Left cardiac atrium (tissue), 4 donors: ENCODE data around the gene NQO2. TPM values are rescaled to one million over a fixed set of nuclear protein-coding genes. Genes with fewer than 3 reads are reported as not detected.
"Not testable (repeated sequence)": the region's sequence is repeated elsewhere in the genome, so short reads cannot be mapped to it uniquely, and the experiment has no call there.

Experiments used
- ATAC-seq, 2 donors: fragments of 200-7000 bp; cut with Tn5 transposase; one replicate each; pipeline ENCODE4 v1.9.1; 2020; ENCODE audit warnings: mild to moderate bottlenecking in 2 of 2, moderate library complexity in 2 of 2
- DNase-seq: peaks from one replicate; pipeline ENCODE4 v3.0.0-alpha.2; 2020
- intact Hi-C, 2 donors: fragments of 100-400 bp; cut with DNase I; formaldehyde crosslinking; loops; one replicate each; pipeline versions ENCODE4 v1.14.1 to v1.15.1; 2022 to 2023
- total RNA-seq, 2 donors: library from RNA; stranded (reverse); fragmentation: NEBNext Ultra II Directional; extraction: Animal tissue kit (Norgen Biotek cat#: 25700); gene quantifications; one replicate each; pipeline ENCODE4 v1.2.1, GENCODE V29; 2021
- donor health status: DM: no; HTN: yes; CAD: no.
- donor health status: DM: no; HTN: yes; CAD: no; lungs with severe emphysema.
- donor health status: DM: yes; HTN: yes; CAD: no.
- donor health status: Dilated cardiomyopathy.

The NQO2 gene
- total RNA-seq, 2 donors from 2014 or later = 46.2 to 53.8 TPM

DNA sequence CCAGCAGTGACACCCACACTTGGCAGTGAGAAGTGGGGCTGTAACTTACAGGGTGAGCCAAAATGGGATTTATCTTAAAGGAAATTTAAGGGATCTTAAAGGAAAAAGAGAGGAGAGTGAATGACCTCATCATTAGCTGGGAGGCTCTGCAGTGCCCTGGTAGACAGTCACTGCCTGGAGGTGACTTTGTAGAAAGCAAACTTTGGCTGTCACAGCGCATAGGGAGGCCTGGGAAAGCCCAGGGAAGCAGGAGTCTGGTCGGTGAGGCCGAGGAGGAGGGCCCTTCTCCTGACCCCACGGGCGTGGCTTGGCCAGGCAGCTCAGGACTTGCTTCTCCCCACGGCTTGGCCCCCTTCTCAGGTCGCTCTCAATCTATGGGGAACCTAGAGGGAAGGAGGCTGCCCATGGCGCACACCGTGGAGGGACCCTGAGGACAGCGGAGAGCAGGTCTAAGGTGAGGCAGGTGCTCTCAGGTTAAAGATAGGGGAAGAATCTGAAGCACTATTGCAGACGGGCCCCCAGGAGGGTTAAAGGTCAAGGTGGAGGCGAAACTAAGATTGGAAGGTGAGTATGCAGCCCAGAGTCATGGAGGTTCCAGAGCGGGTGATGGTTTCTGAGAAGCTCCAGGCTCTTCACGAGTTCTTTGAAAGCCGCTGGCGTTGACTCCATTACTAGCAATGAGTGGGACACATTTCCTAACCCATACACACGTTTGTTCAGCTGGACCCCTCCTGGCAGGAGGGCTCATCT, 53.0 kb downstream of the NQO2 start:
- DNase-seq (no peak), ATAC-seq (no peak)
- intact Hi-C loops = no loop called here

DNA sequence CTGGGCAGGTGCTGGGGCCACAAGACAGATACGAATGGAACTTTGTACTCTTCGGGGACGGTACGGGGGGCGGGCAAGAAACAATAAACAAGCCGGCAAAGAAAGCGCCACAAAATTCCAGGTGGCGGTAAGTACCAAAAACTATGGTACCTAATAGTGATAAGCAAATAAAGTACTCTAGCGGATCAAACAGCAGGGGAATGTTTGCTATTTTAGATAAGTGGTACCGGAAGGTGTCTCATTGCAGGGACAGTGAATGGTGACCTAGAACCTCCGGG, 53.5 kb downstream of the NQO2 start:
- no peak for ATAC-seq
- DNase-seq = no peak
- intact Hi-C loops = no loop called here

DNA sequence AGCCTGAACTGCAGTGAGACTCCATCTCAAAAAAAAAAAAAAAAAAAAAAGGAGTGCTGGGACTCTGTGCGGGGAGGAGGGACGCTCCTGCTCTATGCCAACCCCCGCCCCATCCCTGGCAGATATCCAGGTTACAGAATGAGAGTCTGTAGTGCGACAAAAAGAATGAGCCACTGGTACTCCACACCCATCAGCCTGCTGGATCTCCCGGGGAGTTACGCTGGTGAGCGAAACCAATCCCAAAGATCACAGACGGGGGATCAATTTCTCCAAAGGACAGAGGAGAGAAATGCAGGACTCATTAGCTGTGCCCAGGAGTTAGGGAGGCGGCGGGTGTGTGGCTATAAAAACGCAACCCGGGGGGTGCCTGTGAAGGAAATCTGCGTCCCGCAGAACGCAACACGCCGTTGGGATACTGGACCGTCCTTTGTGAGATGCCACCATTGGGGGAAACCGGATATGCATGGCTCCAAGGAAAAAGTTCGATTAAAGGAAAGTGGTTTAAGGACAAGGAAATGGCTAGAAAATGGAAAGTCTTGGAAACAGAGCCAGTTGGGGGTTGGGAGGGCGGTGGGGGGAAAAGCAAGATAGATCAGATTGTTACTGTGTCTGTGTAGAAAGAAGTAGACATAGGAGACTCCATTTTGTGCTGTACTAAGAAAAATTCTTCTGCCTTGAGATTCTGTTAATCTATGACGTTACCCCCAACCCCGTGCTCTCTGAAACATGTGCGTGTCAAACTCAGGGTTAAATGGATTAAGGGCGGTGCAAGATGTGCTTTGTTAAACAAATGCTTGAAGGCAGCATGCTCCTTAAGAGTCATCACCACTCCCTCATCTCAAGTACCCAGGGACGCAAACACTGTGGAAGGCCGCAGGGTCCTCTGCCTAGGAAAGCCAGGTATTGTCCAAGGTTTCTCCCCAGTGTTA, 54.8 kb downstream of the NQO2 start:
- DNase-seq = peak; percentile 69
- peak; percentile 29 to 54 for ATAC-seq
- intact Hi-C loops = loop anchor here in 1 of 2 donors (5.0 kb wide), 1 partner anchor 57 kb away; the partner anchor contains the start of gene NQO2

DNA sequence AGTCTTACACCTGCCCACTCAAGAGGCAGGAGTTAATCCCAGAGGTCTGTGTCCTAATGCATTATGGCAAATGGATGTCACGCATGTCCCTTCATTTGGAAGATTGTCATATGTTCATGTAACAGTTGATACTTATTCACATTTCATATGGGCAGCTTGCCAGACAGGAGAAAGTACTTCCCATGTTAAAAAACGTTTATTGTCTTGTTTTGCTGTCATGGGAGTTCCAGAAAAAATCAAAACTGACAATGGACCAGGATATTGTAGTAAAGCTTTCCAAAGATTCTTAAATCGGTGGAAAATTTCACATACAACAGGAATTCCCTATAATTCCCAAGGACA, 55.4 kb downstream of the NQO2 start:
- not testable (repeated sequence) for DNase-seq, ATAC-seq
- intact Hi-C loops = loop anchor here in 1 of 2 donors (5.0 kb wide), 1 partner anchor 58 kb away; the partner anchor contains the start of gene NQO2

DNA sequence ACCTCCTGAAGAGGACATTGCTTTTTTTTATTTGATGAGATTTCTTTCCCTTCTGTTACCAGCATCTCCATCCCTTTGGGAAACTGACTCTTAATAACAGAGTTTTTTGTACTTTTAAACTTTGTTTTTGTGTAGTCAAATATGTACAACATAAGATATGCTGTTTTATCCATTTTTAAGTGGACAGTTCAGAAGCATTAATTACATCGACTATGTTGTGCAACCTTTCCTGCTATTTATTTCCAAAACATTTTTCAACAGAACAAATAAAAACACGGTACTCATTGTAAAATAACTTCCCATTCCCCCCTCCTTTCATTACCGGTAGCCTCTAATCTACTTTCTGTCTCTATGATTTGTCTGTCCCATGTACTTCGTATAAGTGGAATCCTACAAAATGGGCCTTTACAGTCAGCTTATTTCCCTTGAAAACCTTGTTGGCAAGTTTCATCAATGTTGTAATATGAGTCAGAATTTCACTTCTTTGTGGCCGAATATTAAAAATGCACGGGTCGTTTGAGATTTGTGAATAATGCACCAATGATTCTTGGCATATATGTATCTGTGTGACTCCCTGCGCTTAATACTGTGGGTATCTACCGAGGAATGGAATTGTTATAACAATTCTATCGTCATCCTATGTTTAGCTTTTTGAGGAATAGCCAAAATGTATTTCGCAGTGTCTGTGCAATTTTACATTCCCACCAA, 57.5 kb downstream of the NQO2 start:
- intact Hi-C loops = loop anchor here in 1 of 2 donors (5.0 kb wide), 1 partner anchor 60 kb away; the partner anchor contains the start of gene NQO2
- ATAC-seq (no peak), DNase-seq (no peak)

DNA sequence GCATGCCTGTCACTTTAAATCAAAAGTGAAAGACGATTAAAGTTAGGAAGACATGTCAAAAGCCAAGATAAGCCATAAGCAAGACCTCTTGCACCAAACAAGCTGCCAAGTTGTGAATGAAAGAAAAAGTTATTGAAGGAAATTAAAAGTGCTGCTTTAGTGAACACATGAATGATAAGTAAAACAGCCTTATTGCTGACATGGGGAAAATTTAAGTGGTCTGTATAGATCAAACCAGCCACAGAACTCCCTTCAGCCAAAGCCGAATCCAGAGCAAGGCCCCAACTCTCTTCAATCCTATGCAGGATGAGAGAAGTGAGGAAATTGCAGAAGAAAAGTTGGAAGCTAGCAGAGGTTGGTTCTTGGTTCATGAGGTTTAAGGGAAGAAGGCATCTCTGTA, 59.3 kb downstream of the NQO2 start:
- ATAC-seq (no peak), DNase-seq (no peak)
- intact Hi-C loops = loop anchor here (2.0 to 5.0 kb wide), 2 partner anchors 62 to 64 kb away; partner anchors contain the start of gene NQO2 (in 1 of the 2)

DNA sequence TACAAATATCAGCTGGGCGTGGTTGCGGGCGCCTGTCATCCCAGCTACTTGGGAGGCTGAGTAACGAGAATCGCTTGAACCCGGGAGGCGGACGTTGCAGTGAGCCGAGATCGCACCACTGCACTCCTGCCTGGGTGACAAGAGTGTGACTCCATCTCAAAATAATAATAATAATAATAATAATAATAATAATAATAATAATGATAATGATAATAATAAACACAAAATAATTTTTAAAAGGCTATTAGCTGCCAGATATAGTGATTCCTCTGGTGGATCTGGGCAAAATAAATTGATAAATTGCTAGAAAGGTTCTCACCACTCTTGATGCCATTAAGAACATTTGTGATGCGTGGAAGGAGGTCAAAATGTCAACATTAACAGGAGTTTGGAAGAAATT, 60.4 kb downstream of the NQO2 start:
- DNase-seq, ATAC-seq: not testable (repeated sequence)
- intact Hi-C loops = loop anchor here in 1 of 2 donors (10.0 kb wide), 1 partner anchor 215 kb away; the partner anchor contains the start of gene SERPINB1

DNA sequence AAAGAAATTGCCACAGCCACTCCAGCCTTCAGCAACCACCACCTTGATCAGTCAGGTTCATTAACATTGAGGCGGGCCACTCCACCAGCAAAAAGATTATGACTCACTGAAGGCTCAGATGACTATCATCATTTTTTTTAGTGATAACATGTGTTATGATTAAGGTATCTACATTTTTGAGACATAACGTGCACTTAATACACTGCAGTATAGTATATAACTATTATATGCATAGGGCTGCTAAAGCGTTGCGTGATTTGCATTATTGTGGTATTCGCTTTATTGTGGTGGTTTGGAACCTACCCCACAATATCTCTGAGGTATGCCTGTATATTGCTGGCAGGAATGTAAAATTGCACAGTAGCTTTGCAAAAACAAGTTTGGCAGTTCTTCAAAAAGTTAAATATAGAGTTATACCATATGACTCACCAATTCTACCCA, 61.8 kb downstream of the NQO2 start:
- DNase-seq (no peak), ATAC-seq (no peak)
- intact Hi-C loops = loop anchor here in 1 of 2 donors (10.0 kb wide), 1 partner anchor 217 kb away; the partner anchor contains the start of gene SERPINB1

DNA sequence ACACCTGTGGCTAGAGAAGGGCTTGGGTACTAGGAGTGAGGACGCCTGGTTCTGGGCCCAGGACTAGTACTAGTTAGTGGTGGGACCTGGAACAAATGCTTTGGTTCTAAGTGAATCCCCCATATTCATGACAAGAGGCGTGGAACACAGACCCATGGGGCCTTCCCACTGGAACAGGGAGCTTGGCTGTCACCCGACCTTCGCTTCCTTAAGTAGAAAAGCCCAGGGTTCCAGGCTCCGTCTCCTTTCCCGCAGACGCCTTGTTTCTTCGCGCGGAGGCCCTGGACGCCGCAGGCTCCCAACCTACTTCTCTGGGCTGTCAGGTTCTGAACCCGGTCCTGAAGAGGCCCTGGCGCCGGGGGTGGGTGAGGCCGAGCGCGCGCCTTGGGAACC, 63.6 kb downstream of the NQO2 start:
- not testable (repeated sequence) for ATAC-seq, DNase-seq
- intact Hi-C loops = loop anchor here in 1 of 2 donors (10.0 kb wide), 1 partner anchor 219 kb away; the partner anchor contains the start of gene SERPINB1

DNA sequence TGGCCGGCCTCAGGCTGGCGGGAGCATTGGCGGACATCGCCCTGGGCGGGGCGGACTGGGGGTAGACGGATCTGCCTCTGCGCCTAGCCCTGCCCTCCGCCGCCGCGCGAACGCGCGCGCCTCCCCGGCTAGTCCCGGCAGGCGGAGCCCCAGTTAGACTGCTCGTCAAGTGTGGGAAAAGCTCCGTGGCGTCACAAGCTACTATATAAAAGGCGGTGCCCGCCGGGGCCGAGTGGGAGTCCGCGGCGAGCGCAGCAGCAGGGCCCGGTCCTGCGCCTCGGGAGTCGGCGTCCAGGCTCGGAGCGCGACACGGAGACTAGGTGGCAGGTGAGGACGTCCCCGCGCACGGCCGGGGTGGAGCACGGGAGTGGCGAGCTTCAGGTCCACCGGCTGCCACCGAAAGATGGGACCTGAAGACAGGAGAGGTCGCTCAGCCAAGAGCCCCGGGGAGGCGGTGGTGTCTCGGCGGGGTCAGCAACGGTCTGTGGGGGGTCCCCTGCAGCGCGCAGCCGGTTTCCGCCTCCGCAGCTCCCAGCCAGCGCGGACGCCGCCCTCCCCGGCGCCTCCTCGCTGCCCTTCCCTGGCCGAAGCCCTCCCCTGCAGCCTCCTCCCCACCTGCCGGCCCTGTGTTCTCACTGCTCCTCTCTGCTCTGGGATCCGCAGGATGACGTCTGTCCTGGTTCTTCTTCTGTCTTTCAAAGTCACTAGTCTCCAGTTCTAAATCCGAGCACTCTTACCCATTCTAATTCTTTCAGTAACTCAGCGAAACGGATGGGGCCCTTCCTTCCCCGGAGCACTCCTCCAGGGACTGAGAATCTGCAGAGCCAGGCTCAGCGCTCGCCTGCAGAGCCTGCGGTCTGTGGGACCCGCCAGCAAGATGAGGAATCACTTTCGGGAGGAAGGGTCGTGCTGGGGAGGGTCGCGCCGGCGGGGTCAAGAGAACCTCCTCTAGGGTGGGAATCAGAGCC, 64.3 kb downstream of the NQO2 start:
- peak; percentile 92 to 95 for ATAC-seq
- intact Hi-C loops = loop anchor here in 1 of 2 donors (10.0 kb wide), 1 partner anchor 219 kb away; the partner anchor contains the start of gene SERPINB1
- DNase-seq = peak; percentile 98

DNA sequence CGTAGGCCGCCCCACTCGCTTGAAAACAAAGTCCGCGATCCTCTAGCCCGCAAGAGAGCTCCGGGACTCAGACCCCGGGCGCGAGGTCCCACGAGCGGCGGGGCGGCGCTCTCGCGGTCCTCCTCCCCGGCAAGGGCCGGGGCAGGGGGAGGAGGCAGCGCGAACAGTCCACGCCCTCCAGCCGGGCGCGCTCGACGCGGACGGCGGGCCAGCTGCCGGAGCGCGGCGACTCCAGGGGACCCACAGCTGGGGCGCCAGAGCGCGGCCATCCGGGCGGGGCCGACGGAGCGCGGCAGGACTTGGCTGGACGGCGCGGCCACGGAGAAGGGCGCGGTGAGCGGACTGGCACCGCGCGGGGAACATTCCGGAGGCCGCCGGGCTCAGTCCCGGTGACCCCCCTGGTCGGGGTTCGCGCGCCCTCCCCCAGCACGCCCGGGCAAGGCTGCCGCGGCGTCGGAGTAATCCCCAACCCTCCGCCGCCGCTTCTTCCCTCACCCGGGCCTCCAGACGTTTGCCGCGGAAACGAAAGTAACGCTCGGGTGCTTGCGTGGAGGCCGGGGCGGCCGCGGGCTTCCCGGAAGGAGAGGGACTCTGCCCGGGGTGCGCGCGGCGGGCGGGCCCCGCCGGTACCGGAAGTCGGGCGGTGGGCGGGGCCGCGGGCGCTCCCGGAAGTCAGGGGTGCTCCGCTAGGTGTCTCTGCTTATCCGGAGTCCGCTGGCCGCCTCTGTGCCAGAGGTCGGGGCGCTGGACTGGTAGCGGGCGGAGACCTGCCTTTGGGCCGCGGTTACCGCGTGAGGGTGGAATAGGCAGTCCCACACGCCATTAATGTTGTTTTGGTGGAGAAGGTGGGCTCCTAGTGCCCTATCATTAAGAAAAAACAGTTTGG, 68.9 kb downstream of the NQO2 start, which contains the start of gene RIPK1:
Gene RIPK1, plus strand, starts transcription at position 166 of the 886 bp plus-strand sequence. CDS start 8,330 bp downstream, outside the sequence.
- peak; percentile 92 to 93 for ATAC-seq

More for the DNA sequence above, 68.9 kb downstream of the NQO2 start, which contains the start of gene RIPK1:
- intact Hi-C loops = loop anchor here in 1 of 2 donors (10.0 kb wide), 1 partner anchor 224 kb away; the partner anchor contains the start of gene SERPINB1
- peak; percentile 96 for DNase-seq

Other genes starting within 250 kb of the NQO2 start
- gene MYLK4, start 249.0 kb upstream of the NQO2 start, total RNA-seq = 1 to 10 TPM; 1.6 to 2.6 TPM
- gene WRNIP1, start 234.5 kb upstream of the NQO2 start, total RNA-seq = 10 to 100 TPM; 34.8 to 36.9 TPM
- gene SERPINB1, start 158.0 kb upstream of the NQO2 start, total RNA-seq = 10 to 100 TPM; 27.5 to 39.2 TPM
- gene SERPINB9, start 96.6 kb upstream of the NQO2 start, total RNA-seq = 10 to 100 TPM in 1 of 2 donors, 1 to 10 TPM in 1; 3.8 to 14.4 TPM
- 100 to 1,000 TPM; 218 to 225 TPM for gene SERPINB6, start 28.3 kb upstream of the NQO2 start, total RNA-seq
- gene RIPK1, start 68.6 kb downstream of the NQO2 start, total RNA-seq = 10 to 100 TPM; 10.6 to 13.1 TPM
- 10 to 100 TPM; 12.4 to 13.6 TPM for gene BPHL, start 118.8 kb downstream of the NQO2 start, total RNA-seq
- 10 to 100 TPM; 43.8 to 57.8 TPM for gene TUBB2A, start 157.7 kb downstream of the NQO2 start, total RNA-seq
- 1 to 10 TPM; 2.2 to 3.9 TPM for gene TUBB2B, start 227.8 kb downstream of the NQO2 start, total RNA-seq